K562 (cell line): ENCODE measurements around the gene NEU3. TPM values are rescaled to one million over a fixed set of nuclear protein-coding genes. Genes with fewer than 3 reads are reported as not detected.

Experiments
- CEBPZ ChIP-seq: fragments of 150-350 bp; IDR thresholded peaks from 2 replicates; pipeline ENCODE4 v1.6.1; 2014; ENCODE audit warnings: low read depth, mild to moderate bottlenecking, low read length, borderline replicate concordance
- L3MBTL2 ChIP-seq: fragments of 450-650 bp; IDR thresholded peaks from 2 replicates; pipeline ENCODE4 v1.6.1; 2016; ENCODE audit warnings: mild to moderate bottlenecking, moderate library complexity
- NFYB ChIP-seq: IDR thresholded peaks from 2 replicates; pipeline ENCODE4 v1.6.1; 2011; ENCODE audit warnings: mild to moderate bottlenecking, moderate library complexity; ENCODE audit not compliant: insufficient read length; ENCODE audit errors: extremely low read depth
- TRIM28 ChIP-seq: fragments of 450-650 bp; IDR thresholded peaks from 2 replicates; pipeline ENCODE4 v1.6.1; 2017
- UBTF ChIP-seq, 2 experiments: IDR thresholded peaks; 2 replicates each; pipeline ENCODE4 v1.6.1; 2012; ENCODE audit warnings: improper control_type of control experiment in 2 of 2, low read depth in 2 of 2, low read length in 2 of 2, borderline replicate concordance in 1 of 2
- ZNF24 ChIP-seq: fragments of 450-650 bp; IDR thresholded peaks from 2 replicates; pipeline ENCODE4 v1.6.1; 2016
- ZNF609 ChIP-seq: sonication (generic); formaldehyde crosslinking; IDR thresholded peaks from 2 replicates; pipeline ENCODE4 v1.8.1; 2023; ENCODE audit warnings: missing genetic modification reagents, mild to moderate bottlenecking, borderline replicate concordance
- polyA plus RNA-seq, 8 experiments: library from polyadenylated mRNA; depleted of rRNA in 4 of 8; stranded (reverse) in 5 of 8; unstranded in 3 of 8; fragments of >200 nt; fragmentation: Nextera tagmentation in 2 of 8; fragmentation: Illumina TruSeq in 1 of 8; extraction: Ambion mirVana in 2 of 8; extraction: Trizol in 1 of 8; gene quantifications; 2 replicates each; pipeline versions ENCODE4 v1.2.1 to v1.2.3, GENCODE V29; 2011 to 2014; ENCODE audit warnings: inconsistent platforms in 1 of 8, missing spikeins in 1 of 8
- total RNA-seq, 7 experiments: library from RNA; depleted of rRNA in 6 of 7; stranded (reverse); fragments of >200 nt in 6 of 7; fragmentation: Illumina TruSeq in 2 of 7; extraction: Trizol in 2 of 7; gene quantifications; 2 replicates each; pipeline versions ENCODE4 v1.2.1 to v1.2.3, GENCODE V29; 2011 to 2021; ENCODE audit warnings: low replicate concordance in 1 of 7
- TF ChIP-seq, protein P1 (sequence below): fragments of 250-450 bp; sonication (Bioruptor Pico); IDR thresholded peaks from 2 replicates; pipeline ENCODE4 v1.8.0; 2022; ENCODE audit warnings: moderate library complexity, mild to moderate bottlenecking, inconsistent platforms
- TF ChIP-seq, protein P2 (sequence below): fragments of 200-800 bp; sonication (Bioruptor generic); IDR thresholded peaks from 2 replicates; pipeline ENCODE4 v1.6.1; 2017; ENCODE audit warnings: missing genetic modification characterization, missing compliant biosample characterization
- TF ChIP-seq, protein P3 (sequence below), 2 experiments: fragments of 450-650 bp in 1 of 2; sonication (generic) in 1 of 2; formaldehyde crosslinking in 1 of 2; IDR thresholded peaks in 1 of 2; conservative IDR thresholded peaks in 1 of 2; 2 replicates each; pipeline versions ENCODE4 v1.6.1 to v1.8.1; 2016 to 2023; ENCODE audit warnings: mild to moderate bottlenecking in 2 of 2, moderate library complexity in 2 of 2, inconsistent platforms in 1 of 2, missing genetic modification reagents in 1 of 2

The NEU3 gene
- total and polyA plus RNA-seq, 9 of the 15 experiments (the other 6 are each of a cell fraction or from before 2014, with no cell fraction given): 6.2 to 41.3 (median 31.1) TPM

GRCh38 chr11:74948898-74949752 is 39.6 kb upstream of the NEU3 start, which contains the start of the genes SPCS2 and XRRA1 (continued):
- TF ChIP-seq UBTF (IDR thresholded peaks at IDR 0.05; ENCODE audit: borderline replicate concordance in 1 of 2, low read depth in 2 of 2, low read length in 2 of 2): peak; percentile 9 to 52; a peak in 1 of 4 replicates
- TF ChIP-seq CEBPZ: no peak
- peak; percentile 41 for TF ChIP-seq NFYB
- no peak for TF ChIP-seq ZNF24
- peak; percentile 59; the same call in 1 of the 2 replicates for TF ChIP-seq ZNF609 (CRISPR knock-in tag)
- TF ChIP-seq L3MBTL2: peak; percentile 93
- TF ChIP-seq, protein P1, sequence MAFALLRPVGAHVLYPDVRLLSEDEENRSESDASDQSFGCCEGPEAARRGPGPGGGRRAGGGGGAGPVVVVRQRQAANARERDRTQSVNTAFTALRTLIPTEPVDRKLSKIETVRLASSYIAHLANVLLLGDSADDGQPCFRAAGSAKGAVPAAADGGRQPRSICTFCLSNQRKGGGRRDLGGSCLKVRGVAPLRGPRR (CRISPR knock-in tag): 0 out of 2 replicates have a peak, but pooled peaks have one; percentile 2
- peak; percentile 48; the same call in 1 of the 2 replicates for TF ChIP-seq TRIM28
- TF ChIP-seq, protein P2, sequence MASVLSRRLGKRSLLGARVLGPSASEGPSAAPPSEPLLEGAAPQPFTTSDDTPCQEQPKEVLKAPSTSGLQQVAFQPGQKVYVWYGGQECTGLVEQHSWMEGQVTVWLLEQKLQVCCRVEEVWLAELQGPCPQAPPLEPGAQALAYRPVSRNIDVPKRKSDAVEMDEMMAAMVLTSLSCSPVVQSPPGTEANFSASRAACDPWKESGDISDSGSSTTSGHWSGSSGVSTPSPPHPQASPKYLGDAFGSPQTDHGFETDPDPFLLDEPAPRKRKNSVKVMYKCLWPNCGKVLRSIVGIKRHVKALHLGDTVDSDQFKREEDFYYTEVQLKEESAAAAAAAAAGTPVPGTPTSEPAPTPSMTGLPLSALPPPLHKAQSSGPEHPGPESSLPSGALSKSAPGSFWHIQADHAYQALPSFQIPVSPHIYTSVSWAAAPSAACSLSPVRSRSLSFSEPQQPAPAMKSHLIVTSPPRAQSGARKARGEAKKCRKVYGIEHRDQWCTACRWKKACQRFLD (CRISPR knock-in tag): peak; percentile 76; the same call in 1 of the 2 replicates
- TF ChIP-seq, protein P3, sequence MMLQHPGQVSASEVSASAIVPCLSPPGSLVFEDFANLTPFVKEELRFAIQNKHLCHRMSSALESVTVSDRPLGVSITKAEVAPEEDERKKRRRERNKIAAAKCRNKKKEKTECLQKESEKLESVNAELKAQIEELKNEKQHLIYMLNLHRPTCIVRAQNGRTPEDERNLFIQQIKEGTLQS (IDR thresholded peaks at IDR 0.05): no peak
- TF ChIP-seq, protein P3 (CRISPR knock-in tag; conservative IDR thresholded peaks at IDR 0.05): no peak; the same call in 1 of the 2 replicates
